NCI-H2107 (cell line): ENCODE measurements around the gene VPS35.
"Not testable (repeated sequence)": the region's sequence is repeated elsewhere in the genome, so short reads cannot be mapped to it uniquely, and the experiment has no call there.

Experiments
- DNase-seq: peaks from one replicate; lab custom pipeline; 2025; lab: John Stamatoyannopoulos, UW

VPS35 gene

DNA sequence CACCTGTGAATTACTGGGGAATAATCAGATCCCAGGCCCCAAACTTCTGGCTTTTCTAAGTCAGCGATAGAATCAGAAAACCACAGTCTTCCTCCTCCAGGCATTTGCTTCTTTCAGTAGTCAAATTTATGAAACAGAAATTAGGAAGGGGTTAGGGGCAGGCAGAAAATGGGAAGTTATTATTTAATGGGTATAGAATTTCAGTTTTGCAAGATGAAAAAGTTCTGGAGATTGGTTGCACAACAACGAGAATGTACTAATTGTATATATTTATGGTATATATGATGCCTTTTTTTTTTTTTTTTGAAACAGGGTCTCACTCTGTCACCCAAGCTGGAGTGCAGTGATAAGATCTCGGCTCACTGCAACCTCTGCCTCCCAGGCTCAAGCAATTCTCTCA is 23.9 kb upstream of the VPS35 start:
- no peak for DNase-seq

DNA sequence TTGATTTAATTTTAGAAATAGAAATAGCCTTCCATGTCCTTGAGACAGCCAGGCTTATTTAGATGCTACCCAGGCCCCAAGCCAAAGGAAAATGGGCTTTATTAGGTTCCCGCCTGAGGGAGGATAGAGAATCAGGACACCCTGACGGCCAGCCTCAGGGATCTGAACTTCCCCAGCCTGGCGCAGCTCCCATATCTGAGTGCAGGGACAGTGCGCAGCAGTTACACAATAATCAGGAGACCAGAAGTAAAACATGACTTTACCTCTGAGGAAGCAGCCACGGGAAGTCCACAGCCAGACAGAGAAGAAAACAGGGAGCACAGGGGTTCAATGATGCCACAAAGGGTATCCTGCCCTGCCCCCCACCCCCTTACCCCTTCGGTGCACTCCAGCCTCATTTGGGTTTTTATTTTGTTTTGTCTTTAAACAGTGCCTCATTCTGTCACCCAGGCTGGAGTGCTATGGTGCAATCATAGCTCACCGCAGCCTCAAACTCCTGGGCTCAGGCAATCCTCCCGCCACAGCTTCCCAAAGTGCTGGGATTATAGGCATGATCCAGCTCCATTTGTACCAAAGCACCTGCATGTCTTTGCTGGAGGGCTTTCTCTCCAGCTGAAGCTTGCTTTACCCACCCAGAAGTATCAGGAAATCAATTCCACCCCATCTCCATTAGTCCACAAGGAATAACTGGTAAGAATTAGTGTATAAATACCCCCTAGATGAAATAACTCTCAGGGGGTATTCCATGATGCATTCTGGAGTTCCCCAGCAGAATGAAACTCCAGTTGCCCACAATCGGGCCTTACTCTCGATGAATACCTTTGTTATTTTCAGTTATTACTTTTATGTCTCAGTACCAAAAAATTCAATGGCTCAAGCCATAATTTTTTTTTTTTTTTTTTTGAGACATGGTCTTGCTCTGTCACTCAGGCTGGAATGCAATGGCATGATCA is 22.4 kb upstream of the VPS35 start:
- DNase-seq = no peak

DNA sequence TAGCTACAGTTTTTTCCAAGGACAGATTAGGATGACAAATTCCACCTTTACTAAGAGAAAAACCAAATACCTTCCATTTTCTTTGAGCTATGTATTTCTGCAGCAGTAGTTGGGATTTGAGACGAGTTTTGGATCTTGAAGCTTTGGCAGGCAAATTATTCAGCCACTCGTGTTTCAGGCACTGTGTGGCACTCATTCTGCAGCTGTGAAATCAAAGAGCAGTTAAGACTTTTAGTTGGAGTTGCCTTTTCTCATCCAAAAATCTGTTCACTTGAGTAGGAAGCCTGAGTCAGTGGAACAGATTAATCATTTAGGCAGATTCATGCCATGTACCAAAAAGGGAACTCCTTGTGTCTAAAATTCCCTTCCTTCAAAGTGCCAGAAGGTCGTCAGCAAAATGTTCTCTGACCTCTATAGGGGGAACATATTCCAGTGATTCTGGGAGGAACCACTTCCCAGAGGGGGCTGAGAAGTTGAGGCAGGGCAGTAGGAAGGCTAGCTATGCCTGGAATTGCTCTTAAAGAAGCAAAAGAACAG is 20.6 kb upstream of the VPS35 start:
- DNase-seq = no peak

DNA sequence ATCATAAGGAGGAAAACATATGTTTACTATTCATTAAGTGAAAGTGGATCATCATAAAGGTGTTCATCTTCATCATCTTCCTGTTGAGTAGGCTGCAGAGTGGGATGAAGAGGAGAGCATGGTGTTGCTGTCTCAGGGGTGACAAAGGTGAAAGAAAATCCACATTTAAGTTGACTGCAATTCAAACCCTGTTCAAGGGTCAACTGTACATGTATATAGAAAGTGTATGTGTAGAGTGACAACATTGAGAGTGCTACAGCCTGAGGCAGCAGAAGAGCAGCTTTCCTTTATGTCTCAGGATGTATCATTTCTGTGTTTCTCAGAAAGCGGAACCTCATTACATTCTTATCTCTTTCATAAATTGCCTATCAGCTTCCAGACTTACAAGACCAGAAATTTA is 17.7 kb upstream of the VPS35 start:
- no peak for DNase-seq

DNA sequence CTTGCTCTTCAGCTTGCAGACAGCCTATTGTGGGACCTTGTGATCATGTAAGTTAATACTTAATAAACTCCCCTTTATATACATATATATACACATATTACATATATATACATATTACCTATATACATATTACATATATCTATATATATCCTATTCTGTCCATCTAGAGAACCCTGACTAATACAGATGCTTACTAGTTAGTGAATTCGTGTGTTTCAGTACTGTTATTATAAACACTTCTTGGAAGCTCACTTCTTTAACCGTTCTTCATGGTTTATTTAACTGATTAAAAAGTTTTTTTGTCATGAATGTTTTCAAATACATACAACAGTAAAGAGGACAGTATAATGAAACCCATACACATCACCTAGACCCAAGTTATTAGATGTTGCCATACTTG is 13.1 kb upstream of the VPS35 start:
- DNase-seq = no peak

DNA sequence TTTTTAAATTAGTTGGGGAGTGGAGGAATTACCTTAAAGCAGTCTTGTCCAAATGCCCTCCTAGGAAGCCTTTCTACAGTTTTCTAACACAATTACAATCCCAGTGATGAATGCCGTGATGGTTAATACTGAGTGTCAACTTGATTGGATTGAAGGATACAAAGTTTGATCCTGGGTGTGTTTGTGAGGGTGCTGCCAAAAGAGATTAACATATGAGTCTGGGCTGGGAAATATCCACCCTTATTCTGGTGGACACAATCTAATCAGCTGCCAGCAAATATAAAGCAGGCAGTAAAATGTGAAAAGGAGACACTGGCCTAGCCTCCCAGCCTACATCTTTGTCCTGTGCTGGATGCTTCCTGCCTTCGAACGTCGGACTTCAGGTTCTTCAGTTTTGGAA is 12.6 kb upstream of the VPS35 start:
- DNase-seq = no peak

DNA sequence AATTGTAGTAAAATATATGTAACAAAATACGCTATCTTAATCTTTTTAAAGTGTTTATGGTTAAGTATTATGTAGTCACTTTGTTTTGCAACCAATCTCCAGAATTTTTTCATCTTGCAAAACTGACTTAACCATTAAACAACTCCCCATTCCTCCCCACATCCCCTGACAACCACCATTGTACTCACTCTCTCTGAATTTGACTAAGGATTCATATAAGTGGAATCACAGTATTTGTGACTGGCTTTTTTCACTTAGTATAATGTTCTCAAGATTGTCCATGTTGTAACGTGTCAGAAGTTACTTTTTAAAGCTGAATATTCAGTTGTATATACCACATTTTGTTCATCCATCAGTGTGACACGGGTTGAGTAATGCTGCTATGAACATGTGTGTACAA is 11.1 kb upstream of the VPS35 start:
- DNase-seq = no peak

DNA sequence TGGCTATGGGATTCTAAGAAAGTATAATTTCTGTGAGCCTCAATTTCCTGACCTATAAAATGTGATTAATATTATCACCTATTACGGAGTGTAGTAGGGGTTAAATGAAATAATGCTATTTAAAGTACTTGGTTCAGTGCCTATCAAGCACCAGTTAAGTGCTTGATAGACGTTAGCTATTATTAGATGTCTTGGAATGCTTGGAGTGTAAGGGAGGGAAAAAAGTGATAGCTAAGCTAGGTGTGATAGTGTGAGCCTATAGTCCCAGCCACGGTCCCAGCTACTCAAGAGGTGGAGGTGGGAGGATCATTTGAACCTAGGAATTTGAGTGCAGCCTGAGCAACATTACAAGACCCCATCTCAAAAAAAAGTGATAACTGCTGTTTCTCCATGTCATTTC is 8.0 kb upstream of the VPS35 start:
- DNase-seq = no peak

DNA sequence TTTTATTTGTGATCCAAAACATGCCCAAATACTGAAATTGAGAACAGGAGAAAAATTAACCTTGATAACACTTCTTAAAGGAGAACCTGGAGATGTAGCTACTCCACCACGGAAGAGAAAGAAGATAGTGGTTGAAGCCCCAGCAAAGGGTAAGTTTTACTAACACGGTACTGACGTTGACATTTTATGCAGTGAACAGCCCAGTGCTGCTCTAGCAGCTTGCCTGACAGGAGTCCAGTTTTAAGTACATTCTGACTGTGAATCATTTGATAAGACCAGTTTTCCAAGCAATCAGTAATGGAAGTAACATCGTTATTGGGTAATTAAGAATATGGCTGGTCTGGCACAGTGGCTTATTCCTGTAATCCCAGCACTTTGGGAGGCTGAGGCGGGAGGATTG is 7.0 kb upstream of the VPS35 start:
- DNase-seq = no peak

DNA sequence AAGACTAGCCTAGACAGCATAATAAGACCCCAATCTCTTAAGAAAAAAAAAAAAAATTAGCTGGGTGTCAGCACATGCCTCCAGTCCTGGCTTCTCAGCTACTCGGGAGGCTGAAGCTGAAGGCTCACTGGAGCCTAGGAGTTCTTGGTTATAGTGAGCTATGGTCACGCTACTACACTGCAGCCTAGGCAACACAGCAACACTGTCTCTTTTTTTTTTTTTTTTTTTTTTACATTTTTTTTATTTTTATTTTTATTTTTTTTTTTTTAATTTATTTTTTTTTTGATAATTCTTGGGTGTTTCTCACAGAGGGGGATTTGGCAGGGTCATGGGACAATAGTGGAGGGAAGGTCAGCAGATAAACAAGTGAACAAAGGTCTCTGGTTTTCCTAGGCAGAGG is 4.6 kb upstream of the VPS35 start:
- no peak for DNase-seq

DNA sequence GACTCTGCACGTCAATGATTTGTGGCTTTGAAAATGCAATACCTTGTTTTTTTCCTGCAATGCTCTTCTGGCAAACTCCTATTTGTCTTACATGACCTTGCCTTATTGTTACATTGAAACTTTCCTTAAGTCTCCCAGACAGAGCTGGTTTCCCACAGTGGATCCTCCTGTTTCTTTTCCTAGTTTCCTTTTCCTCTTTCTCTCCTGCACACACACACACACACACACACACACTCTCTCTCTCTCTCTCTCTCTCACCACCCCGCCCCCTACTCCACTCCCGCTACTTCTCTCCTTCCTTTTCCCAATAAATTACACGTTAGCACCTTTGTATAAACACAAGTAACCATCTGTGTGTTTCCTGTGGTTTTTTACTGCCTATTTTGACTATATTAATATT is 2.7 kb upstream of the VPS35 start:
- no peak for DNase-seq

DNA sequence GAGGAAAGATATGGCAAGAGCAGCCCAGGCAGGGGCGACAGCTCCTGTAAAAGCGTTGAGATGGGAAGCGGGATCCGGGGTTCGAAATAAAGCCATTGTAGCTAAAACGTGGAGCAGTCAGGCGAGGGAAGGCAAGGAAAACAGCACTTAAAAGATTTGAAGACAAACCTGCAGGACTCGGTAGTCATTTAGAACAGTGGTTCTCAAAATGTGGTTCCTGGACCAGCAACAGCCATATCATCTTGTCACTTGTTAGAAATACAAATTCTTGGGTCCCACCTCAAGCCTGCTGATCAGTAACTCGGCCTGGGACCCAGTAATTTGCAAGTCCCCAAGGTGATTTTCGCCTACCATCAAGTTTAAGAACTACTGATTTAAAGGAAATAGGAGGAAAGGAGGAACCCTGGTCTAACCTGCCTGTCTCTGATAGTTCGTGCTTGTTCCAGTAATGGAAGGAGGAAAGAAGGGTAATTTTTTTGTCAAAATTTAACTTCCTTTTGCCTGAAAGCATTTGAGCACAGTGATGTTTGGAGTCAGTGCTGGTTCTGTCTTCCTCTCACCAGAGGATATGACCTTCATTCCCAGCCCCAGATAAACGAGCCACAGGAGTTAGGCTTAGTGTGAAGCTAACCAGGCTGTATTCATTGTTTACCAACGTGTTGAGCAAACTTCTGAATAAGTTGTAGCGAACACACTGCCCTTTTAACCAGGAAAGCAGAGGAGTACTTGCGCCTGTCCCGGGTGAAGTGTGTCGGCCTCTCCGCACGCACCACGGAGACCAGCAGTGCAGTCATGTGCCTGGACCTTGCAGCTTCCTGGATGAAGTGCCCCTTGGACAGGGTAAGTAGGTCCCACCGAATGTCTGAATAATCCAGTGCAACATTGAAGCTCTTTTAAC is 1.6 kb upstream of the VPS35 start:
- DNase-seq = no peak

DNA sequence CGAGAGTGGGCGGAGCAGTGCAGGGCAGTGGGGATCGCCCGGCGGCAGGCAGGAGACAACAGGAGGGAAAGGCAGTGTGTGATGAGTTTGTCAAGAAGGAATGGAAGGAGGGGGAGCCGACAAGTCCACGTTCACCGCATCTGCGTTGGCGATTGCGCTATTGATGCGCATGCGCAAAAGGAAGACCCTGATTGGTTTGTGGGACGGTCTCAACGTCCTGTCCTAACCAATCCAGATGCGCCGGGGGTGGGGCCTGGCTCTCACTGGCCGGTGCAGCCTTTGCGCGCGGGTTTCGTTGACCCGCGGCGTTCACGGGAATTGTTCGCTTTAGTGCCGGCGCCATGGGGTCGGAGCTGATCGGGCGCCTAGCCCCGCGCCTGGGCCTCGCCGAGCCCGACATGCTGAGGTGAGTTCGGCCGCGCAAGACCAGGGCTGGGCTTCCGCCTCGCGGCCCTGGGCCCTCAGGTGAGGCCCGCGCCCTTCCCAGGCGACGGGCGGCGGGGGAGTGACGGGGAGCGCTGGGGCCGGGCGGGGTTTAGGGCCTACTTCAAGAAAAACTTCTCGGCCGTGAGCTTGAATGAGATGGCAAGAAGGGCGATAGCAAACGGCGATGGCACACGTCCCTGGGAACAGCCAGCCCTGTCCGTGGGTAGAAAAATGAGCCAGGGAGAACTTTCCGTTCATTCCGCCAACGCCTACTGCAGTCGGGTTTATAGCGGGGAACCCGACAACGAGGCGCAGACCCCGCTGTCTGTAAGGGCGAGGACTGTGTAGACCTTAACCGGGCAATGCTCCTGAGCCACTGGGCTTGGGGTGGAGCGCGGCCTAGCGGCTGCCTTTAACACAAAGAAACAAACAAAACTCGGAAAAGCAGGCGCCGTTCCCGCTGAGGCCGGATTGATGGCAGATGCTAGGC is 645 bp upstream of the VPS35 start, which contains the start of gene ORC6:
Gene ORC6 (plus strand): TSS at position 295 of the 916 bp plus-strand sequence. CDS start 47 bp downstream, at position 342.
- DNase-seq = peak; percentile 93

DNA sequence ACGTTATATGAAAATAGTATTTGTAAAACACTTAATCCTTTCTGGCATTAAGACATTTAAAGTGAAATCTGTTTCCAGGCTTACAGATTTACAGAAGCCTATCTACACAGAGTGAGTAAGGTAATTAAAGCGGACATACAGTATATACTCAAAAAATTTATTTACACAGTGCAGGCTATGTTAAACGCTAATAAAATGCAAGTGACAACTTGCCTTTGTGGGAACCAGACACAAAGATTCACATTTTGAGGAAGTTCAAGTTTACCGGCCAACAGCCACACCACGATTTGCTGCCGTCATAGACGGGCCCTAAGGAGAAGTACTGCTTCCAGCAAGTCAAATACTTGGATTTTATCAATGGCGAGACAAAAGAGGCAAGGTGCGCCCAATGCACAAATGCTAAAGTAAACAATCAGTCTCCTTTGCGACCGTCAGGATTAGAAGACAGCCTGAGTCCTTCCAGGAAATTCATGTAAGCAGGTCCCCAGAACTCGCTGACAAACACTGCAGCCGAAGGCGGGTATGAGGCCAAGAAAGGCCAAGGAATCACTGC is 801 bp downstream of the VPS35 start:
- DNase-seq = no peak

DNA sequence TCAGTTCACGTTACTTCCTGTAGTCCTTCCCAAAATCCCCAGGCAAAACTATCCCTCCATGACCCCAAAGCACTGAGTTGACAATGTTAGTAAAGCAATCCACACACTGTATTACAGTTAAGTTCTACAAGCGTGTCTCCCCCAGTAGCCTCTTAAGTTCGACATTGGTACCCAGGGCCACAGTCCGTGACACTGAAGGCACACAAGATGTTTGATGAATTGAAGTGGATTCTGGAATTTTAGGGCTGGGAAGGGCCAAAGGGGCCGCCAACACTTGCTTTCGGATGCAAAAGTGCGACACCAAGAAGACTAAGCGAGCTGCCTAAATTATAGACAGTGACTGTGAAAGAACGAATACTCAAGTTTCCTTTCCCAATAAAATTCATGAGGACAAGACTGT is 1.5 kb downstream of the VPS35 start:
- no peak for DNase-seq

DNA sequence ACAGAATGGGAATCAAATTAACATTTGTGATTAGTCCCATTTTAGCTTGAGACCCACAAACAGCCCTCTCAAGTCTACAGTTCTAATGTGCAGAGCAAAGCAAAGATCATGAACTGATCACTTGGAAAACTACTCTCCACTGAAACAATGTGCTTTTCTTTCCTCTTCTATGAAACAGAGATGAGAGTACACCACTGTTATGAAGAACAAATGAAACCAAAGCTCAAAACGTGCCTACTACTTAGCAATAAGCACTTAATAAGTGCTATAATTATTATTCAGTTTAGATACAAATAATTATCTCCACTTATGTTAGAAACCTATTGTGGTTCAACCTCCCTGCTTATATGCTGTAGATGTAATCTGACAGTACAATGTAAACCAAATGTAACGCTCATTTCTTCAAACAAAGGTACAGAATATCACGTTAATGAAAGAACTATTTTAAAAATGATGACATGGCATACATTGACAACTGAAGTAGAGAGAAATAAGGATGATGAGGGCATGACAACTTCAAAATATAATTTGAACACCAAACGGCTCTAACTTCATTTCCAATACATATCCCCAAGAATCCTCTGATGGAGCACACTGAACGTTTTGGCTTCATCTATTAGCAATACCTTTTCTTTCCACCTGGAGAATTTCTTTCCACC is 2.0 kb downstream of the VPS35 start:
- DNase-seq = no peak

DNA sequence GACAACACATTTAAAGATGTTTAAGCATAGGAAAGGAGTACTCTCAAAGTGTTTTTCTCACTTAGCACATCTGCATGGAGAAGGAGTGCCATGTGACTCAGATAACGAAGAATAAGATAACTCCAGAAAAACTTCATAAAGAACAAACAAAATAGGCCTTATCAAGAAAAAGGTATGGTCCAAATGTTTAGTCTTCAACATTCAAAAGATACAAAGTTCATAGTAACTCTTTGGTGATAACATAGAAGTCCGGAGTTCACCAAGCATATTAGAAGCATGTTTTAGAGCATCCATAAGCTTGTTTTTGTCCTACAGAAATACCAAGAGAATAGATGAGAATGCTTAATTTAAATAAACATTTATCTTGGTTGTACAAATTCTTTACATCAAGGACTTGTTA is 7.1 kb downstream of the VPS35 start:
- not testable (repeated sequence) for DNase-seq

DNA sequence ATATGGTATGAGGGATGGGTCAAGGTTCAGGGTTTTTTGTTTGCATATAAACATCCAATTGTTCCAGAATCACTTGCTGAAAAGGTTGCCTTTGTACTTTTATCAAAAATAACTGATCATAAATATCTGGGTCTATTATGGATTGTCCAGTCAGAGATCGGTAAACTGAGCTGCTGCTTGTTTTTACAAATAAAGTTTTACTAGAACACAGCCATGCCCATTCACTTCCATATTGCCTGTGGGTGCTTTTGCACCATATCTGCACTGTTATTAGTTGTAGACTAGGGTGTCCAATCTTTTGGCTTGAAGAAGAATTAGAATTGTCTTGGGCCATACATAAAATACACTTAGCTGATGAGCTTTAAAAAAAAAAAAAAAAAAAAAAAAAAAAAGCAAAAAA is 11.0 kb downstream of the VPS35 start:
- not testable (repeated sequence) for DNase-seq

DNA sequence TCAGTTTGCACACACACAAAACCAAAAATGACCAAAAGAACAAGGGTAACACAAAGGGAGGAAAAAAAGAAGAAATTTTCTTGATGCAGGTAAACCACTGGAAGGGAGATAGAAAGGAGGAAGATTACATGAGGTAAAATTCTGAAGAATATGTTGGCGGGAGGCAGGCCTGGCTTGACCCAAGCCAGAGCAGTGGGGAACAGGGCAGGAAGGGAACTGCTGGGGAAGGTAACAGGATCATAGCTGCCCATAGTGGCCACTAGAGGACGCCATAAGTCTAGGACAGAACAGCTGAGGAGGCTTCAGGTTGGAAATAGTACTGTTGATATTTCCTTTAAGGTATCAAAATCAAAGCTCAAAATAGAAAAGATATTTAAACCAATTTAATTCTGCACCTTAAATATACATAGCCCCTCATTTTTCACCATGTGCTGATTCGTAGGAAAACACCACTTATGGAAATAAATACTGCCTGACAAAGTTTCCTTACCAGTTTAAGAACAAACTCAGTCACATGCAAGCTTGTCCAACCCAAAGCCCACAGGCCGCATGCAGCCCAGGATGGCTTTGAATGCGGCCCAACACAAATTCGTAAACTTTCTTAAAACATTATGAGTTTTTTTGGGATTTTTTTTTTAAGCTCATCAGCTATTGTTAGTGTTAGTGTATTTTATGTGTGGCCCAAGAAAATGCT is 15.5 kb downstream of the VPS35 start:
- DNase-seq = peak; percentile 6

DNA sequence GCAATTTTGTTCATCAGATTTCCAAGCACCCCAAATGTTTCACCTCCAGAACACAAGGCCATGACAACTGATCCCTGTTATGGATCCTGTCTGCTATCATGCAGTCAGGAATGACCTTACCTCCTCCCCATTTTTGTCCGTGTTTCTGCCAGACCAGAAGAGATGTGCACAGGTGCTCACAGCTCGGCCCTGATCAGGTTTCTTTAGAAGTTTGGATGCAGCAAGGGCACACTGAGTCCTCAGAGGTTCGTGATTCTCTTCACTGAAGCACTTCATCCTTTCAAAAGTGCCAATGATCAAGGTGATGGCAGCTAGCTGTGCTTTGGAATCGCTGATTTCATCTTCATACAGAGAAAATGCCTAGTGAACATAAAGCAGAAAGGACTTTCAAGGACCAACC is 26.9 kb downstream of the VPS35 start:
- no peak for DNase-seq
